Esophagus squamous epithelium (tissue), 5 donors: ENCODE data around the gene CAMK2D. TPM values are rescaled to one million over a fixed set of nuclear protein-coding genes. Genes with fewer than 3 reads are reported as not detected.

Source experiments
- DNase-seq: peaks from one replicate; lab custom pipeline; 2025; lab: John Stamatoyannopoulos, UW
- H3K27ac ChIP-seq, 4 donors: fragments of 200-600 bp; sonication (generic); one replicate each; pipeline ENCODE4 v1.5.1; 2016 to 2019; ENCODE audit warnings: mild to moderate bottlenecking in 1 of 4
- H3K27me3 ChIP-seq, 4 donors: fragments of 200-600 bp; sonication (generic); 1 replicate in 3 of 4; 2 replicates in 1 of 4; pipeline versions ENCODE4 v1.5.1 to v1.6.0; 2017 to 2021; ENCODE audit warnings: antibody characterized with exemption in 1 of 4
- H3K36me3 ChIP-seq, 3 donors: fragments of 200-600 bp; sonication (generic); one replicate each; pipeline ENCODE4 v1.5.1; 2016 to 2019
- H3K4me1 ChIP-seq, 3 donors: fragments of 200-600 bp; sonication (generic); one replicate each; pipeline ENCODE4 v1.5.1; 2017 to 2019
- H3K4me3 ChIP-seq, 4 donors: fragments of 200-600 bp; sonication (generic); 1 replicate in 3 of 4; 2 replicates in 1 of 4; pipeline ENCODE4 v1.5.1; 2016 to 2019; ENCODE audit warnings: mild to moderate bottlenecking in 2 of 4, moderate library complexity in 1 of 4
- H3K9me3 ChIP-seq, 3 donors: fragments of 200-600 bp; sonication (generic); one replicate each; pipeline ENCODE4 v1.5.1; 2016 to 2019
- POLR2A ChIP-seq, 4 donors: fragments of 450-650 bp; IDR thresholded peaks; one replicate each; pipeline ENCODE4 v1.6.1; 2017; ENCODE audit warnings: antibody characterized with exemption in 4 of 4, mild to moderate bottlenecking in 4 of 4, moderate library complexity in 3 of 4
- WGBS, 2 donors: methylation state at CpG; one replicate each; pipeline ENCODE4 v1.1.5; 2018; 5-methylcytosine and 5-hydroxymethylcytosine counted together
- intact Hi-C: fragments of 100-400 bp; cut with DNase I; formaldehyde crosslinking; loops from one replicate; pipeline ENCODE4 v1.15.0; 2022
- total RNA-seq, 4 donors: library from RNA; depleted of rRNA; stranded (reverse); fragments of >200 nt; gene quantifications; one replicate each; pipeline ENCODE4 v1.1.0, GENCODE V29; 2016
- TF ChIP-seq, protein P1 (sequence below), 6 experiments: fragments of 450-650 bp in 4 of 6; fragments of 200-600 bp in 2 of 6; sonication (generic) in 2 of 6; IDR thresholded peaks; one replicate each; pipeline ENCODE4 v1.5.1; 2016 to 2019; ENCODE audit warnings: antibody characterized with exemption in 6 of 6, mild to moderate bottlenecking in 4 of 6, moderate library complexity in 4 of 6
- donor health status: DM: yes; HTN: yes; CAD: no.

Gene CAMK2D
- total RNA-seq, 4 donors from 2014 or later = 30.7 to 47.7 (median 38.2) TPM

DNA sequence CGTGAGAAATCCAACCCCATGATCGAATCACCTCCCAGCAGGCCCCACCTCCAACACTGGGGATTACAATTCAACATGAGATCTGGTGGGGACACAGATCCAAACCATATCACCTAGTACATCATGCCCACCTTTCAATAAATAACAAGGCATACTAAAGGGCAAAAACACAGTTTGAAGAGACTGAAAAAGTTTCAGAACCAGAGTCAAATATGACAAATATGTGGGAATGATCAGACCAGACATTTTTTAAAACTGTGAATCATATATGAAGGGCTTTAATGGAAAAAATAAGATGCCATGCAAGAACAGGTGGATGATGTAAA lies 167.3 kb downstream of the CAMK2D start:
- no peaks in the 10 kb centered on the region for H3K9me3 ChIP-seq
- H3K4me1 ChIP-seq = no peaks in the 10 kb centered on the region
- intact Hi-C loops = no loop called here
- H3K4me3 ChIP-seq = no peak overlapping the region
- no peaks in the 10 kb centered on the region for H3K36me3 ChIP-seq
- 86 to 100% methylated on average over 2 of the region's 2 CpGs for WGBS, 2 donors
- H3K27me3 ChIP-seq = no peaks in the 10 kb centered on the region
- DNase-seq = no peak
- TF ChIP-seq, protein P1, sequence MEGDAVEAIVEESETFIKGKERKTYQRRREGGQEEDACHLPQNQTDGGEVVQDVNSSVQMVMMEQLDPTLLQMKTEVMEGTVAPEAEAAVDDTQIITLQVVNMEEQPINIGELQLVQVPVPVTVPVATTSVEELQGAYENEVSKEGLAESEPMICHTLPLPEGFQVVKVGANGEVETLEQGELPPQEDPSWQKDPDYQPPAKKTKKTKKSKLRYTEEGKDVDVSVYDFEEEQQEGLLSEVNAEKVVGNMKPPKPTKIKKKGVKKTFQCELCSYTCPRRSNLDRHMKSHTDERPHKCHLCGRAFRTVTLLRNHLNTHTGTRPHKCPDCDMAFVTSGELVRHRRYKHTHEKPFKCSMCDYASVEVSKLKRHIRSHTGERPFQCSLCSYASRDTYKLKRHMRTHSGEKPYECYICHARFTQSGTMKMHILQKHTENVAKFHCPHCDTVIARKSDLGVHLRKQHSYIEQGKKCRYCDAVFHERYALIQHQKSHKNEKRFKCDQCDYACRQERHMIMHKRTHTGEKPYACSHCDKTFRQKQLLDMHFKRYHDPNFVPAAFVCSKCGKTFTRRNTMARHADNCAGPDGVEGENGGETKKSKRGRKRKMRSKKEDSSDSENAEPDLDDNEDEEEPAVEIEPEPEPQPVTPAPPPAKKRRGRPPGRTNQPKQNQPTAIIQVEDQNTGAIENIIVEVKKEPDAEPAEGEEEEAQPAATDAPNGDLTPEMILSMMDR (IDR thresholded peaks at IDR 0.05) = no peak
- no peak for TF ChIP-seq POLR2A (IDR thresholded peaks at IDR 0.05)
- H3K27ac ChIP-seq = no peak overlapping the region

GRCh38 chr4:113593400-113594230 lies 167.9 kb downstream of the CAMK2D start:
- 75 to 80% methylated on average over 1 of the region's 1 CpG for WGBS, 2 donors
- TF ChIP-seq, protein P1 (IDR thresholded peaks at IDR 0.05) = no peak
- no peak for TF ChIP-seq POLR2A (IDR thresholded peaks at IDR 0.05)
- Histone ChIP-seq H3K27ac (no peak overlapping the region), H3K36me3 (no peaks in the 10 kb centered on the region), H3K4me3 (no peak overlapping the region), H3K9me3 (no peaks in the 10 kb centered on the region), H3K4me1 (no peaks in the 10 kb centered on the region), H3K27me3 (no peaks in the 10 kb centered on the region)
- intact Hi-C loops = no loop called here
- no peak for DNase-seq

- intact Hi-C loops = no loop called here
- Histone ChIP-seq H3K27me3 (no peaks in the 10 kb centered on the region), H3K4me3 (no peak overlapping the region), H3K27ac (no peak overlapping the region), H3K4me1 (peaks cover 0 to 10% (median 0%) of the 10 kb centered on the region in 3 donors), H3K9me3 (no peaks in the 10 kb centered on the region), H3K36me3 (no peaks in the 10 kb centered on the region)
- WGBS, 2 donors = 38 to 75% methylated on average over 1 of the region's 1 CpG
- no peak for TF ChIP-seq POLR2A (IDR thresholded peaks at IDR 0.05)
- TF ChIP-seq, protein P1 (IDR thresholded peaks at IDR 0.05) = no peak
- no peak for DNase-seq
Measured at GRCh38 chr4:113591982-113592381, 169.6 kb downstream of the CAMK2D start.

DNA sequence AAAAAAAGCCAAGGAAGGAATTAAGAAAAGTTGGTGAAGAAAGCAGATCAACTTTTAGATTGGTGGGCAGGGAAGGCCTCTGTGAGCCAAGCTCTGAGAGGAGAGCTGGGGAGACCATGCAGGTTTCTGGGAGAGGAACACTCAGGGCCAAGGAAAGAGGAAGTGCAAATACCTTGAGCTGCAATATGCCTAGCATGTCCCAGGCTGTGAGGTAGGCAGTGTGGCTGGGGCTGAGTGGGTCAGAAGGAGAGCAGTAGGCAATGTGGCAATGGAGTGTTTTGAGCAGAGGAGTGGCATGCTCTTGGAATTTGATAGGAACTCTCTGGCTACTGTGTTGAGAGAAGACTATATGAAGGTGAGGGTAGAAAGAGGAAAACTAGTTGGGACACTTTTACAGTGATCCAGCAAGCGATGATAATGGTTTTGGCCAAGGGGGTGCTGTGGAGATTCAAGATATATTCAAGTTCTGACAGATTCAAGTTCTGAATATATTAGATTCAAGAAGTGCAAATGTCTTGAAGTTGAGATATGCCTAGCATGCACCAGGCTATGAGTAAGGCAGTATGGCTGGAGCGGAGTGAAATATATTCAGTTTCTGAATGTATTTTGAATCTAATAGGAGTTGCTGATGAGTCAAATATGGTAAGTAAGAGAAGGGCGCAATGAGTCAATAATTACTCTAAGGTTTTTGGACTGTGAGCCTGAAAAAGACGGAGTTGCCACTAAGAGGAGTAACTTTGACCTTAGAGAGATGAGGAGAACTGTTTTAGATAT lies 172.5 kb downstream of the CAMK2D start:
- no peak overlapping the region for H3K27ac ChIP-seq
- H3K27me3 ChIP-seq = no peaks in the 10 kb centered on the region
- TF ChIP-seq, protein P1 (IDR thresholded peaks at IDR 0.05) = no peak
- no peak for TF ChIP-seq POLR2A (IDR thresholded peaks at IDR 0.05)
- 91 to 93% methylated on average over 4 of the region's 4 CpGs for WGBS, 2 donors
- DNase-seq = no peak
- no peaks in the 10 kb centered on the region for H3K9me3 ChIP-seq
- H3K4me3 ChIP-seq = no peak overlapping the region
- peaks cover 0 to 10% (median 0%) of the 10 kb centered on the region in 3 donors for H3K4me1 ChIP-seq
- no peaks in the 10 kb centered on the region for H3K36me3 ChIP-seq
- intact Hi-C loops = no loop called here
